MCF 10A (cell line): ENCODE data around the gene GPR65. TPM values are rescaled to one million over a fixed set of nuclear protein-coding genes. Genes with fewer than 3 reads are reported as not detected.

Source experiments
- BruUV-seq: library from RNA; stranded (reverse); fragments of 400-500 nt; replicated peaks from 2 replicates; lab custom pipeline; 2021; lab: Mats Ljungman, UMichigan
- CTCF ChIA-PET: fragments of 300-600 bp; sonication (Branson Sonifier 250); formaldehyde crosslinking; extraction: SDS; loops from one replicate; lab custom pipeline; 2021; ENCODE audit warnings: antibody characterized with exemption, inconsistent platforms; lab: Yijun Ruan, JAX
- POLR2A ChIA-PET: fragments of 300-600, 350-650 bp; sonication (Branson Sonifier 250); formaldehyde crosslinking; extraction: SDS; loops from one replicate; lab custom pipeline; 2020; ENCODE audit warnings: antibody characterized with exemption, inconsistent platforms; lab: Yijun Ruan, JAX
- DNase-seq: peaks from one replicate; pipeline ENCODE4 v3.0.0-alpha.2; 2018; ENCODE audit not compliant: unreplicated experiment
- H3K27ac Mint-ChIP-seq: one replicate; pipeline ENCODE4 v1.8.0; 2022; ENCODE audit warnings: mild to moderate bottlenecking, low read depth, mixed read lengths; ENCODE audit not compliant: unreplicated experiment
- H3K27me3 Mint-ChIP-seq: one replicate; pipeline ENCODE4 v1.8.0; 2022; ENCODE audit warnings: mixed read lengths; ENCODE audit not compliant: insufficient read depth, unreplicated experiment
- H3K36me3 Mint-ChIP-seq: one replicate; pipeline ENCODE4 v1.8.0; 2022; ENCODE audit warnings: mild to moderate bottlenecking, moderate library complexity, mixed read lengths; ENCODE audit not compliant: insufficient read depth, unreplicated experiment
- H3K4me1 Mint-ChIP-seq: one replicate; pipeline ENCODE4 v1.8.0; 2022; ENCODE audit warnings: mixed read lengths; ENCODE audit not compliant: insufficient read depth, unreplicated experiment
- H3K4me3 Mint-ChIP-seq: one replicate; pipeline ENCODE4 v1.8.0; 2022; ENCODE audit warnings: mild to moderate bottlenecking, moderate library complexity, mixed read lengths; ENCODE audit not compliant: unreplicated experiment
- H3K9me3 Mint-ChIP-seq: one replicate; pipeline ENCODE4 v1.8.0; 2022; ENCODE audit warnings: mixed read lengths; ENCODE audit not compliant: unreplicated experiment
- CTCF ChIP-seq: fragments of 200-600 bp; IDR thresholded peaks from one replicate; pipeline ENCODE4 v1.8.0; 2022; ENCODE audit warnings: antibody characterized with exemption, mild to moderate bottlenecking; ENCODE audit not compliant: unreplicated experiment
- intact Hi-C: fragments of 100-400 bp; cut with micrococcal nuclease; formaldehyde crosslinking; loops from 2 replicates; pipeline ENCODE4 v1.14.1; 2022
- total RNA-seq: library from RNA; stranded (reverse); gene quantifications from 2 replicates; pipeline ENCODE4 v1.2.3, GENCODE V29; 2022

GPR65 gene
- total RNA-seq, 1 experiment from 2014 or later = not detected

GRCh38 chr14:87966816-87967215 lies 38.1 kb upstream of the GPR65 start:
- no peaks in the 10 kb centered on the region for H3K9me3 Mint-ChIP-seq
- peaks cover 60% of the 10 kb centered on the region for H3K27me3 Mint-ChIP-seq
- ChIA-PET POLR2A (no interaction called here), CTCF (interaction anchor here (0.9 kb wide), 1 partner anchor 46 kb away, joined by 3 read pairs; no protein-coding TSS in a partner anchor)
- H3K27ac Mint-ChIP-seq = no peak overlapping the region
- no TSS peak for BruUV-seq
- H3K4me3 Mint-ChIP-seq = no peak overlapping the region
- no peak for TF ChIP-seq CTCF
- DNase-seq = peak; percentile 79
- H3K36me3 Mint-ChIP-seq = no peaks in the 10 kb centered on the region
- intact Hi-C loops = no loop called here
- no peaks in the 10 kb centered on the region for H3K4me1 Mint-ChIP-seq

GRCh38 chr14:87967496-87967895 lies 37.4 kb upstream of the GPR65 start:
- no TSS peak for BruUV-seq
- Mint-ChIP-seq H3K27me3 (peaks cover 60% of the 10 kb centered on the region), H3K4me3 (no peak overlapping the region), H3K9me3 (no peaks in the 10 kb centered on the region), H3K36me3 (no peaks in the 10 kb centered on the region), H3K4me1 (no peaks in the 10 kb centered on the region), H3K27ac (no peak overlapping the region)
- intact Hi-C loops = no loop called here
- ChIA-PET POLR2A (no interaction called here), CTCF (interaction anchor here (0.9 to 2.3 kb wide), 2 partner anchors 22 to 45 kb away, joined by 3 to 7 read pairs; no protein-coding TSS in a partner anchor)
- no peak for TF ChIP-seq CTCF
- no peak for DNase-seq

- Mint-ChIP-seq H3K4me1 (no peaks in the 10 kb centered on the region), H3K27me3 (peaks cover 54% of the 10 kb centered on the region), H3K27ac (no peak overlapping the region), H3K4me3 (no peak overlapping the region), H3K36me3 (peaks cover 6% of the 10 kb centered on the region), H3K9me3 (no peaks in the 10 kb centered on the region)
- intact Hi-C loops = no loop called here
- TF ChIP-seq CTCF = no peak
- ChIA-PET POLR2A (no interaction called here), CTCF (interaction anchor here (0.8 kb wide), 1 partner anchor 26 kb away, joined by 3 read pairs; no protein-coding TSS in a partner anchor)
- no TSS peak for BruUV-seq
- DNase-seq = no peak
These were observed 33.9 kb upstream of the GPR65 start for GRCh38 chr14:87971010-87971409.

GRCh38 chr14:87975636-87976035 lies 29.3 kb upstream of the GPR65 start:
- Mint-ChIP-seq H3K27me3 (peaks cover 46% of the 10 kb centered on the region), H3K4me3 (no peak overlapping the region), H3K36me3 (peaks cover 6% of the 10 kb centered on the region), H3K9me3 (no peaks in the 10 kb centered on the region), H3K27ac (no peak overlapping the region), H3K4me1 (no peaks in the 10 kb centered on the region)
- no TSS peak for BruUV-seq
- CTCF ChIA-PET = no interaction called here
- no peak for TF ChIP-seq CTCF
- DNase-seq = no peak
- intact Hi-C loops = no loop called here
- POLR2A ChIA-PET = no interaction called here
